DOHH2 (cell line): Measurements from ENCODE around the gene PIK3AP1.

Experiments used
- EZH2phosphoT487 ChIP-seq: fragments of 200-600 bp; sonication (generic); IDR thresholded peaks from 2 replicates; pipeline ENCODE4 v1.6.1; 2017; ENCODE audit warnings: borderline replicate concordance, mild to moderate bottlenecking, antibody characterized with exemption, low read length, moderate library complexity, mixed read lengths
- TF ChIP-seq, protein P1 (sequence below): fragments of 200-600 bp; sonication (generic); IDR thresholded peaks from one replicate; pipeline ENCODE4 v1.5.1; 2014; ENCODE audit warnings: antibody characterized with exemption, mild to moderate bottlenecking, low read depth, low read length; ENCODE audit not compliant: poor library complexity, severe bottlenecking

DNA sequence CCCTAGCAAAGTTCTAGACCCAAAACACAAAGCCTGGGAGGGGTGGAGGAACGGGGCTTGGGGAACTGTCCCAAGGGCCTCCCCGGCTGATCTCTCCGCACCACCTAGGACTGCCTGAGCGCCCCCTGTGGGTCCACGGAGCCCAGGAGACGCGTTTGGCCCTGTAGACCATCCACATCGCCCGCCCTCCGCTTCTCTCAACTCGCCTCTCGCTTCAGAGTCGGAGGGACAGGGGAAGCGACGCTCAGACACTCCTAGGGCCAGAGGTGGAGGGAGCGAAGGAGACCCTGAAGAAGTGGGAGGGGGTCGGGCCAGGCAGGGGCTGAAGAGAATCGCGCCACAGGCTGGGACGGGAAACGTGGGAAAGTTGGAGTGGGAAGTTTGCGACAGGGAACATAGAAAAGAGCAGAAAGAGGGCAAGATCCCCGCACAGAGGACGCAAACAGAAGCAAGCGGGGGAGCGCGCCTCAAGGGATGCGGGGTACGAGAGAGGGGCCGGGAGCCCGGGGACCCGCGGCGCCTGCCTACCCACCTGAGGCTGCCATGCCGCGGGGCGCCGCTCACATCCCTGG, 378 bp downstream of the PIK3AP1 start:
- TF ChIP-seq, protein P1, sequence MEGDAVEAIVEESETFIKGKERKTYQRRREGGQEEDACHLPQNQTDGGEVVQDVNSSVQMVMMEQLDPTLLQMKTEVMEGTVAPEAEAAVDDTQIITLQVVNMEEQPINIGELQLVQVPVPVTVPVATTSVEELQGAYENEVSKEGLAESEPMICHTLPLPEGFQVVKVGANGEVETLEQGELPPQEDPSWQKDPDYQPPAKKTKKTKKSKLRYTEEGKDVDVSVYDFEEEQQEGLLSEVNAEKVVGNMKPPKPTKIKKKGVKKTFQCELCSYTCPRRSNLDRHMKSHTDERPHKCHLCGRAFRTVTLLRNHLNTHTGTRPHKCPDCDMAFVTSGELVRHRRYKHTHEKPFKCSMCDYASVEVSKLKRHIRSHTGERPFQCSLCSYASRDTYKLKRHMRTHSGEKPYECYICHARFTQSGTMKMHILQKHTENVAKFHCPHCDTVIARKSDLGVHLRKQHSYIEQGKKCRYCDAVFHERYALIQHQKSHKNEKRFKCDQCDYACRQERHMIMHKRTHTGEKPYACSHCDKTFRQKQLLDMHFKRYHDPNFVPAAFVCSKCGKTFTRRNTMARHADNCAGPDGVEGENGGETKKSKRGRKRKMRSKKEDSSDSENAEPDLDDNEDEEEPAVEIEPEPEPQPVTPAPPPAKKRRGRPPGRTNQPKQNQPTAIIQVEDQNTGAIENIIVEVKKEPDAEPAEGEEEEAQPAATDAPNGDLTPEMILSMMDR = peak; percentile 82
- TF ChIP-seq EZH2phosphoT487 = no peak
